ENCODE measurements around the gene DPYSL3. TPM values are rescaled to one million over a fixed set of nuclear protein-coding genes. Genes with fewer than 3 reads are reported as not detected.

The DPYSL3 gene
- total RNA-seq, 1 donor from 2014 or later, result not detected

DNA sequence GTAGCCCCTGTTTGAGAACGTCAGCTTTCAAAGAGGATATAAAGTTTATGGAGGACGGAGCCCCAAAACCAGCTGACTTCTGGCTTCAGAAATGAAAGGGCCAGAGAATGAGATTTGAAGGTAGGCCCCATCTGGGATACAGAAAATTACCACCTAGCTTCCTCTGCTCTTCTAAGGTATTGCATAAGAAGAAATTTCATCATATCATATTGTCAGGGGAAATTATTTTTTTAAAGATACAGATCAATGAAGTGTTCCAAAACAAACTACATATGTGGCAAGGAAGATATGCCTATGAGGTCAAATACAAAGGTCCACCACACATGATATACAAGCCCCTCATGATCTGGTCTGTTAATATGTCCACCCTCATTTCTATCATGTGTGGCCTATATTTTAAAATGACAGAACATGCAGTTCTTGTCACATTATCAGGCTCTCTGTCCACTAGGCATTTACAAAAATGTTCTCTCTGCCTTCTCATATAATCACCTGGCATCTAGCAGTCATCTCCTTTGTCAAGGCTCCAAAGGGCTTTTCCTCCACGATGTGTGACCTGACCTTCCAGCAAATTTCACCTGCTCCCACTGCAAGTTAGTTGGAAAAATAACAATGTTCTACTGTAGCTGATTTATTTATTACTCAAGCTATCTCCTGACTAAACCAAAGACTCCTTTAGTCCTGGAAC, 83.1 kb downstream of the DPYSL3 start:
- H3K4me1 Mint-ChIP-seq, result no peaks in the 10 kb centered on the region
- CTCF ChIA-PET, result no interaction called here
- H3K27me3 Mint-ChIP-seq, result peaks cover 3% of the 10 kb centered on the region
- TF ChIP-seq, protein P1, sequence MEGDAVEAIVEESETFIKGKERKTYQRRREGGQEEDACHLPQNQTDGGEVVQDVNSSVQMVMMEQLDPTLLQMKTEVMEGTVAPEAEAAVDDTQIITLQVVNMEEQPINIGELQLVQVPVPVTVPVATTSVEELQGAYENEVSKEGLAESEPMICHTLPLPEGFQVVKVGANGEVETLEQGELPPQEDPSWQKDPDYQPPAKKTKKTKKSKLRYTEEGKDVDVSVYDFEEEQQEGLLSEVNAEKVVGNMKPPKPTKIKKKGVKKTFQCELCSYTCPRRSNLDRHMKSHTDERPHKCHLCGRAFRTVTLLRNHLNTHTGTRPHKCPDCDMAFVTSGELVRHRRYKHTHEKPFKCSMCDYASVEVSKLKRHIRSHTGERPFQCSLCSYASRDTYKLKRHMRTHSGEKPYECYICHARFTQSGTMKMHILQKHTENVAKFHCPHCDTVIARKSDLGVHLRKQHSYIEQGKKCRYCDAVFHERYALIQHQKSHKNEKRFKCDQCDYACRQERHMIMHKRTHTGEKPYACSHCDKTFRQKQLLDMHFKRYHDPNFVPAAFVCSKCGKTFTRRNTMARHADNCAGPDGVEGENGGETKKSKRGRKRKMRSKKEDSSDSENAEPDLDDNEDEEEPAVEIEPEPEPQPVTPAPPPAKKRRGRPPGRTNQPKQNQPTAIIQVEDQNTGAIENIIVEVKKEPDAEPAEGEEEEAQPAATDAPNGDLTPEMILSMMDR (IDR thresholded peaks at IDR 0.05), result no peak
- H3K36me3 Mint-ChIP-seq (ENCODE audit: low read depth), result no peaks in the 10 kb centered on the region
- no peak overlapping the region for H3K27ac Mint-ChIP-seq
- intact Hi-C loops (cut with micrococcal nuclease), result no loop called here
- ATAC-seq (ENCODE audit: low read depth), result no peak
- H3K9me3 Mint-ChIP-seq, result no peaks in the 10 kb centered on the region
- POLR2A ChIA-PET, result no interaction called here
- no peak for DNase-seq
- H3K4me3 Mint-ChIP-seq, result no peak overlapping the region

- intact Hi-C loops (cut with micrococcal nuclease), result no loop called here
- DNase-seq, result no peak
- Mint-ChIP-seq H3K36me3 (ENCODE audit: low read depth) (no peaks in the 10 kb centered on the region), H3K4me1 (no peaks in the 10 kb centered on the region), H3K9me3 (no peaks in the 10 kb centered on the region), H3K4me3 (no peak overlapping the region), H3K27ac (no peak overlapping the region), H3K27me3 (no peaks in the 10 kb centered on the region)
- TF ChIP-seq, protein P1 (IDR thresholded peaks at IDR 0.05), result no peak
- no peak for ATAC-seq (ENCODE audit: low read depth)
- ChIA-PET POLR2A (no interaction called here), CTCF (no interaction called here)
Observed at GRCh38 chr5:147418613-147419012, 91.3 kb downstream of the DPYSL3 start.

GRCh38 chr5:147417135-147417813, 92.6 kb downstream of the DPYSL3 start:
- Mint-ChIP-seq H3K27ac (no peak overlapping the region), H3K27me3 (no peaks in the 10 kb centered on the region), H3K4me3 (no peak overlapping the region), H3K36me3 (ENCODE audit: low read depth) (no peaks in the 10 kb centered on the region), H3K9me3 (no peaks in the 10 kb centered on the region), H3K4me1 (no peaks in the 10 kb centered on the region)
- DNase-seq, result no peak
- CTCF ChIA-PET, result no interaction called here
- TF ChIP-seq, protein P1 (IDR thresholded peaks at IDR 0.05), result no peak
- intact Hi-C loops (cut with micrococcal nuclease), result no loop called here
- ATAC-seq (ENCODE audit: low read depth), result no peak
- POLR2A ChIA-PET, result no interaction called here

DNA sequence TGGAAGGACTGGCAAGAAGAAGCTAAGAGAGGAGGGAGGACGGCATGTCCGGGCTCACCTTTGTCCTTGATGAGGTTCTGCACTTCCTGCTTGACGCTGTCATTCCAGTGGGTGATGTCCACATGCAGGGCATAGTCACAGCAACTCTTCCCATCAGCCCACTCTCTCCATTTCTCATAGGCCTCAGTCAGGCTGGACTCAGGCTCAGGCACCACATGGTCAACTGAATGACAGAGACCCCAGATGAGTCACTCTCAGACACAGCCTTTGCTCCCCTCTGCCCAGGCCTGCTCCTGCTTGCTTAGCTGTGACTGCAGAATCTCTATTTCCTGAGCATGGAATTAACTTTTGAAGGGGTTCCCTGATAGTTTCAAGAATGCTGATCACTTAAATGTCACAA, 94.2 kb downstream of the DPYSL3 start:
- POLR2A ChIA-PET, result no interaction called here
- H3K36me3 Mint-ChIP-seq (ENCODE audit: low read depth), result no peaks in the 10 kb centered on the region
- no peak for ATAC-seq (ENCODE audit: low read depth)
- no peaks in the 10 kb centered on the region for H3K9me3 Mint-ChIP-seq
- DNase-seq, result no peak
- no peak overlapping the region for H3K27ac Mint-ChIP-seq
- no peaks in the 10 kb centered on the region for H3K27me3 Mint-ChIP-seq
- no peak overlapping the region for H3K4me3 Mint-ChIP-seq
- no peaks in the 10 kb centered on the region for H3K4me1 Mint-ChIP-seq
- CTCF ChIA-PET, result no interaction called here
- TF ChIP-seq, protein P1 (IDR thresholded peaks at IDR 0.05), result no peak
- intact Hi-C loops (cut with micrococcal nuclease), result no loop called here

DNA sequence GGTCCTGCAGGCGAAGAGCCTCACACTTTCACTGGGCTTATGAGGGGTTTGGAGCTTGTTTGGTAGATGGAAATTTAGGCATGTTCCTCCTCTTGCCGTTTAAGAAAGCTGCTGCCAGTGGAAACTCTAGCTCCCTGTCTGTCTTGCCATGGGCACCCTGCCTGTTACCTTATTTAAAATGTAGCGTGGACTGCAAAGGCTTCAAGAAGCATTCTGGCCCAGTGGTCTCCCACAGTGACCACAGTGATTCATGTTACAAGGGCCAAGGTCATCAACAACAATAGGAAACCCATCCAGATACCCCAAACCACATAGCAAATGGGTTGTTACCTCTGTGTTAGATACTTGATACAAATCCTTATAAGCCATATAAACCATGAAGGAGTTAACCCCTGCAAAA, 96.6 kb downstream of the DPYSL3 start:
- TF ChIP-seq, protein P1 (IDR thresholded peaks at IDR 0.05), result no peak
- no peaks in the 10 kb centered on the region for H3K4me1 Mint-ChIP-seq
- no peaks in the 10 kb centered on the region for H3K27me3 Mint-ChIP-seq
- CTCF ChIA-PET, result no interaction called here
- no peaks in the 10 kb centered on the region for H3K36me3 Mint-ChIP-seq (ENCODE audit: low read depth)
- POLR2A ChIA-PET, result no interaction called here
- no peak overlapping the region for H3K4me3 Mint-ChIP-seq
- no peak for ATAC-seq (ENCODE audit: low read depth)
- H3K27ac Mint-ChIP-seq, result no peak overlapping the region
- intact Hi-C loops (cut with micrococcal nuclease), result no loop called here
- no peak for DNase-seq
- no peaks in the 10 kb centered on the region for H3K9me3 Mint-ChIP-seq
